Neural cell (in vitro differentiated cells): ENCODE results near the gene BRAF. TPM values are rescaled to one million over a fixed set of nuclear protein-coding genes. Genes with fewer than 3 reads are reported as not detected.
"Not testable (repeated sequence)": the region's sequence is repeated elsewhere in the genome, so short reads cannot be mapped to it uniquely, and the experiment has no call there.

Experiments used
- H2AFZ ChIP-seq: fragments of 200-600, 300-800 bp; sonication (generic), shearing (Covaris generic); 2 replicates; pipeline ENCODE4 v1.6.0; 2014; ENCODE audit warnings: low read depth, mild to moderate bottlenecking, antibody characterized with exemption, low read length, moderate library complexity
- H3F3A ChIP-seq: fragments of 200-600 bp; shearing (Covaris generic); 2 replicates; pipeline ENCODE4 v1.6.1; 2016; ENCODE audit warnings: mild to moderate bottlenecking, moderate library complexity, mixed read lengths, antibody characterized with exemption, low read length; ENCODE audit not compliant: insufficient read depth, poor library complexity, severe bottlenecking
- H3K27ac ChIP-seq: fragments of 200-600, 300-800 bp; sonication (generic), shearing (Covaris generic); 2 replicates; pipeline ENCODE4 v1.5.1; 2014; ENCODE audit warnings: mild to moderate bottlenecking, low read length, moderate library complexity
- H3K27me3 ChIP-seq: fragments of 300-800, 200-600 bp; sonication (generic), shearing (Covaris generic); 2 replicates; pipeline ENCODE4 v1.6.0; 2014; ENCODE audit warnings: mild to moderate bottlenecking, low read depth, low read length, moderate library complexity; ENCODE audit not compliant: insufficient read depth
- H3K36me3 ChIP-seq: fragments of 300-800, 200-600 bp; sonication (generic), shearing (Covaris generic); 2 replicates; pipeline ENCODE4 v1.5.1; 2014; ENCODE audit warnings: mild to moderate bottlenecking, antibody characterized with exemption, low read length, moderate library complexity; ENCODE audit not compliant: insufficient read depth
- H3K4me2 ChIP-seq: fragments of 300-800, 200-600 bp; sonication (generic), shearing (Covaris generic); 2 replicates; pipeline ENCODE4 v1.6.0; 2014; ENCODE audit warnings: mild to moderate bottlenecking, low read length
- H3K4me3 ChIP-seq: fragments of 300-800, 200-600 bp; sonication (generic), shearing (Covaris generic); 2 replicates; pipeline ENCODE4 v1.5.1; 2014; ENCODE audit warnings: mild to moderate bottlenecking, low read length, moderate library complexity
- H3K79me2 ChIP-seq: fragments of 200-600 bp; shearing (Covaris generic); replicated peaks from 2 replicates; pipeline ENCODE4 v1.6.0; 2014; ENCODE audit warnings: mild to moderate bottlenecking, low read length, moderate library complexity; ENCODE audit not compliant: insufficient read depth
- H3K9ac ChIP-seq: fragments of 300-800, 200-600 bp; sonication (generic), shearing (Covaris generic); 2 replicates; pipeline ENCODE4 v1.6.1; 2016; ENCODE audit warnings: mild to moderate bottlenecking, low read length, mixed read lengths
- H3K9me2 ChIP-seq: fragments of 200-600 bp; shearing (Covaris generic); 2 replicates; pipeline ENCODE4 v1.6.1; 2016; ENCODE audit warnings: mild to moderate bottlenecking, low read length, mixed read lengths; ENCODE audit not compliant: insufficient read depth
- H3K9me3 ChIP-seq: fragments of 200-600, 300-800 bp; sonication (generic), shearing (Covaris generic); 2 replicates; pipeline ENCODE4 v1.6.1; 2016; ENCODE audit warnings: mild to moderate bottlenecking, mixed run types, low read length, moderate library complexity, mixed read lengths
- H4K20me1 ChIP-seq: fragments of 200-600 bp; shearing (Covaris generic); 2 replicates; pipeline ENCODE4 v1.6.1; 2016; ENCODE audit warnings: mild to moderate bottlenecking, mixed run types; ENCODE audit not compliant: insufficient read depth
- CTCF ChIP-seq: fragments of 450-650 bp; IDR thresholded peaks from 2 replicates; pipeline ENCODE4 v1.5.1; 2014; ENCODE audit warnings: antibody characterized with exemption, mild to moderate bottlenecking, moderate library complexity; ENCODE audit not compliant: poor library complexity, severe bottlenecking
- EP300 ChIP-seq: fragments of 450-650 bp; conservative IDR thresholded peaks from 2 replicates; pipeline ENCODE4 v1.6.1; 2014; ENCODE audit warnings: antibody characterized with exemption, mild to moderate bottlenecking, moderate library complexity; ENCODE audit not compliant: poor library complexity, severe bottlenecking
- EZH2 ChIP-seq: fragments of 200-600, 300-800 bp; shearing (Covaris generic), sonication (generic); IDR thresholded peaks from 2 replicates; pipeline ENCODE4 v1.6.1; 2014; ENCODE audit warnings: antibody characterized with exemption, low read length, borderline replicate concordance, mild to moderate bottlenecking; ENCODE audit not compliant: insufficient read depth, poor library complexity, severe bottlenecking
- MXI1 ChIP-seq: fragments of 450-650 bp; conservative IDR thresholded peaks from 2 replicates; pipeline ENCODE4 v1.6.1; 2014; ENCODE audit warnings: antibody characterized with exemption, mild to moderate bottlenecking; ENCODE audit not compliant: poor library complexity, severe bottlenecking
- POLR2AphosphoS5 ChIP-seq: IDR thresholded peaks from 2 replicates; pipeline ENCODE4 v1.6.1; 2012
- RAD21 ChIP-seq: fragments of 450-650 bp; conservative IDR thresholded peaks from 2 replicates; pipeline ENCODE4 v1.6.1; 2014; ENCODE audit warnings: antibody characterized with exemption, mild to moderate bottlenecking, moderate library complexity
- REST ChIP-seq: IDR thresholded peaks from 2 replicates; pipeline ENCODE4 v1.6.1; 2012; ENCODE audit warnings: borderline replicate concordance
- SMC3 ChIP-seq: fragments of 450-650 bp; conservative IDR thresholded peaks from 2 replicates; pipeline ENCODE4 v1.6.1; 2014; ENCODE audit warnings: antibody characterized with exemption, mild to moderate bottlenecking, moderate library complexity; ENCODE audit not compliant: poor library complexity
- TAF1 ChIP-seq: IDR thresholded peaks from 2 replicates; pipeline ENCODE4 v1.6.1; 2012; ENCODE audit warnings: low read depth
- polyA plus RNA-seq: library from polyadenylated mRNA; depleted of rRNA; stranded (reverse); fragments of >200 nt; gene quantifications from 2 replicates; pipeline ENCODE4 v1.2.3, GENCODE V29; 2014

The BRAF gene
- polyA plus RNA-seq, 1 donor from 2014 or later = 31.7 TPM

- Histone ChIP-seq H2AFZ (no peak overlapping the region), H4K20me1 (no peaks in the 10 kb centered on the region), H3F3A (no peaks in the 10 kb centered on the region), H3K27ac (no peak overlapping the region), H3K4me2 (no peak overlapping the region), H3K79me2 (no peaks in the 10 kb centered on the region), H3K4me3 (no peak overlapping the region), H3K9me3 (no peaks in the 10 kb centered on the region), H3K9ac (no peak overlapping the region), H3K36me3 (no peaks in the 10 kb centered on the region), H3K27me3 (no peaks in the 10 kb centered on the region), H3K9me2 (no peaks in the 10 kb centered on the region)
- no peak for TF ChIP-seq MXI1
- TF ChIP-seq CTCF = no peak
- no peak for TF ChIP-seq EP300
- TF ChIP-seq EZH2 = no peak
- no peak for TF ChIP-seq RAD21
- no peak for TF ChIP-seq TAF1
- TF ChIP-seq SMC3 = no peak
- TF ChIP-seq POLR2AphosphoS5 = no peak
- TF ChIP-seq REST = no peak
These were observed 13.1 kb upstream of the BRAF start for GRCh38 chr7:140937702-140938264.

- TF ChIP-seq SMC3 (no peak), RAD21 (no peak), CTCF (no peak), TAF1 (no peak), REST (no peak), MXI1 (no peak)
- no peak overlapping the region for H3K4me3 ChIP-seq
- H3K27ac ChIP-seq = no peak overlapping the region
- H3K9me3 ChIP-seq = no peaks in the 10 kb centered on the region
- H3K9me2 ChIP-seq = no peaks in the 10 kb centered on the region
- peaks cover 7% of the 10 kb centered on the region for H3K79me2 ChIP-seq
- H2AFZ ChIP-seq = no peak overlapping the region
- H3F3A ChIP-seq = no peaks in the 10 kb centered on the region
- no peaks in the 10 kb centered on the region for H3K27me3 ChIP-seq
- no peaks in the 10 kb centered on the region for H4K20me1 ChIP-seq
- no peaks in the 10 kb centered on the region for H3K36me3 ChIP-seq
- H3K4me2 ChIP-seq = no peak overlapping the region
- no peak overlapping the region for H3K9ac ChIP-seq
These were observed 4.0 kb upstream of the BRAF start for GRCh38 chr7:140928491-140929309.

- peaks cover 15% of the 10 kb centered on the region for H3K79me2 ChIP-seq
- not testable (repeated sequence) for H3K9ac ChIP-seq, H3K4me2 ChIP-seq, H2AFZ ChIP-seq, H3K27me3 ChIP-seq, H4K20me1 ChIP-seq, H3K27ac ChIP-seq, H3K9me3 ChIP-seq, H3K4me3 ChIP-seq, H3F3A ChIP-seq, H3K36me3 ChIP-seq, H3K9me2 ChIP-seq
These were observed 3.2 kb upstream of the BRAF start for GRCh38 chr7:140927945-140928344.
